ENCODE measurements around the gene UTP20.

Gene UTP20

GRCh38 chr12:101336437-101336836, 56.5 kb downstream of the UTP20 start:
- no peak overlapping the region for H3K4me2 ChIP-seq
- H3K27me3 ChIP-seq (ENCODE audit: insufficient read depth, low read depth), result no peaks in the 10 kb centered on the region
- H3K27ac ChIP-seq, result no peak overlapping the region
- no peak overlapping the region for H3K9ac ChIP-seq
- H2AFZ ChIP-seq (ENCODE audit: low read depth), result no peak overlapping the region
- H3K4me1 ChIP-seq (ENCODE audit: low read depth, poor library complexity, severe bottlenecking), result no peaks in the 10 kb centered on the region
- no peak overlapping the region for H3K4me3 ChIP-seq (IDR thresholded peaks at IDR 0.05; ENCODE audit: insufficient read depth, low read depth, low read length)
- no peak for TF ChIP-seq CTCF (conservative IDR thresholded peaks at IDR 0.05; ENCODE audit: low read depth, low read length)
- H3K36me3 ChIP-seq (ENCODE audit: insufficient read depth), result 0 out of 2 replicates have a peak, but pooled peaks cover 3% of the 10 kb centered on the region
- no peaks in the 10 kb centered on the region for H3K79me2 ChIP-seq (ENCODE audit: insufficient read depth, low read depth)
- no peaks in the 10 kb centered on the region for H4K20me1 ChIP-seq (ENCODE audit: insufficient read depth)

GRCh38 chr12:101338087-101338486, 58.2 kb downstream of the UTP20 start:
- Histone ChIP-seq H3K4me2 (no peak overlapping the region), H2AFZ (ENCODE audit: low read depth) (no peak overlapping the region), H3K27ac (no peak overlapping the region), H3K4me3 (IDR thresholded peaks at IDR 0.05; ENCODE audit: insufficient read depth, low read depth, low read length) (no peak overlapping the region), H4K20me1 (ENCODE audit: insufficient read depth) (no peaks in the 10 kb centered on the region), H3K27me3 (ENCODE audit: insufficient read depth, low read depth) (no peaks in the 10 kb centered on the region), H3K4me1 (ENCODE audit: low read depth, poor library complexity, severe bottlenecking) (no peaks in the 10 kb centered on the region), H3K9ac (no peak overlapping the region), H3K36me3 (ENCODE audit: insufficient read depth) (0 out of 2 replicates have a peak, but pooled peaks cover 2% of the 10 kb centered on the region), H3K79me2 (ENCODE audit: insufficient read depth, low read depth) (no peaks in the 10 kb centered on the region)
- no peak for TF ChIP-seq CTCF (conservative IDR thresholded peaks at IDR 0.05; ENCODE audit: low read depth, low read length)

- Histone ChIP-seq H4K20me1 (ENCODE audit: insufficient read depth) (no peaks in the 10 kb centered on the region), H3K27me3 (ENCODE audit: insufficient read depth, low read depth) (no peaks in the 10 kb centered on the region), H2AFZ (ENCODE audit: low read depth) (no peak overlapping the region), H3K27ac (no peak overlapping the region), H3K4me1 (ENCODE audit: low read depth, poor library complexity, severe bottlenecking) (peaks cover 11% of the 10 kb centered on the region), H3K36me3 (ENCODE audit: insufficient read depth) (peaks cover 3% of the 10 kb centered on the region; the same call in 1 of the 2 replicates), H3K4me3 (IDR thresholded peaks at IDR 0.05; ENCODE audit: insufficient read depth, low read depth, low read length) (no peak overlapping the region), H3K9ac (no peak overlapping the region), H3K4me2 (no peak overlapping the region), H3K79me2 (ENCODE audit: insufficient read depth, low read depth) (no peaks in the 10 kb centered on the region)
- no peak for TF ChIP-seq CTCF (conservative IDR thresholded peaks at IDR 0.05; ENCODE audit: low read depth, low read length)
Measured at GRCh38 chr12:101343893-101344292, 64.0 kb downstream of the UTP20 start.

- H3K27ac ChIP-seq, result no peak overlapping the region
- no peak overlapping the region for H3K4me2 ChIP-seq
- no peaks in the 10 kb centered on the region for H4K20me1 ChIP-seq (ENCODE audit: insufficient read depth)
- H3K4me3 ChIP-seq (IDR thresholded peaks at IDR 0.05; ENCODE audit: insufficient read depth, low read depth, low read length), result no peak overlapping the region
- H3K27me3 ChIP-seq (ENCODE audit: insufficient read depth, low read depth), result no peaks in the 10 kb centered on the region
- peaks cover 6% of the 10 kb centered on the region; the same call in 1 of the 2 replicates for H3K36me3 ChIP-seq (ENCODE audit: insufficient read depth)
- no peak overlapping the region for H2AFZ ChIP-seq (ENCODE audit: low read depth)
- no peaks in the 10 kb centered on the region for H3K79me2 ChIP-seq (ENCODE audit: insufficient read depth, low read depth)
- no peak for TF ChIP-seq CTCF (conservative IDR thresholded peaks at IDR 0.05; ENCODE audit: low read depth, low read length)
- no peak overlapping the region for H3K9ac ChIP-seq
- no peaks in the 10 kb centered on the region for H3K4me1 ChIP-seq (ENCODE audit: low read depth, poor library complexity, severe bottlenecking)
Measured at GRCh38 chr12:101351682-101352081, 71.8 kb downstream of the UTP20 start.

Measured in KMS-11 (cell line).